H1 (cell line): ENCODE data around the gene OR2H1. TPM values are rescaled to one million over a fixed set of nuclear protein-coding genes. Genes with fewer than 3 reads are reported as not detected.

Experiments
- CTCF ChIA-PET: fragments of 300-600 bp; sonication (Branson Sonifier 250); formaldehyde crosslinking; loops from one replicate; lab custom pipeline; 2021; ENCODE audit not compliant: partially characterized antibody; lab: Charles Lee
- POLR2A ChIA-PET: fragments of 300-600 bp; sonication (Branson Sonifier 250); formaldehyde crosslinking; loops from one replicate; lab custom pipeline; 2021; ENCODE audit warnings: inconsistent platforms; ENCODE audit not compliant: partially characterized antibody; lab: Charles Lee
- DNase-seq, 2 experiments: peaks; one replicate each; pipeline versions ENCODE4 v3.0.0 to v3.0.0-alpha.2; 2010 to 2022; ENCODE audit warnings: low spot score in 2 of 2, low read depth in 1 of 2, mixed read lengths in 1 of 2
- FAIRE-seq: peaks from 2 replicates; lab custom pipeline; 2011; peaks lifted over from hg19 to GRCh38; lab: Jason Lieb, UNC
- H2AFZ ChIP-seq: 2 replicates; pipeline ENCODE4 v1.8.1; 2012; ENCODE audit warnings: low read length, inconsistent platforms
- H2AK5ac ChIP-seq: 2 replicates; pipeline ENCODE4 v1.6.1; 2013; ENCODE audit warnings: low read depth, low read length
- H2BK120ac ChIP-seq: replicated peaks from 2 replicates; pipeline ENCODE3; 2013; ENCODE audit warnings: low read depth, low read length, inconsistent platforms
- H2BK12ac ChIP-seq: 2 replicates; pipeline ENCODE4 v1.6.1; 2013; ENCODE audit warnings: low read depth, low read length
- H2BK15ac ChIP-seq: 2 replicates; pipeline ENCODE4 v1.6.1; 2013; ENCODE audit warnings: low read length
- H2BK20ac ChIP-seq: 2 replicates; pipeline ENCODE4 v1.6.1; 2013; ENCODE audit warnings: low read length
- H2BK5ac ChIP-seq: 2 replicates; pipeline ENCODE4 v1.6.1; 2013; ENCODE audit warnings: low read depth, low read length
- H3K14ac ChIP-seq: 2 replicates; pipeline ENCODE4 v1.6.1; 2013; ENCODE audit warnings: inconsistent platforms; ENCODE audit not compliant: insufficient read length
- H3K18ac ChIP-seq: 2 replicates; pipeline ENCODE4 v1.6.1; 2013; ENCODE audit warnings: low read length; ENCODE audit errors: extremely low read depth
- H3K23ac ChIP-seq: 2 replicates; pipeline ENCODE4 v1.6.1; 2013; ENCODE audit warnings: inconsistent platforms; ENCODE audit not compliant: insufficient read length
- H3K23me2 ChIP-seq: 2 replicates; pipeline ENCODE4 v1.6.1; 2013; ENCODE audit warnings: low read depth, low read length
- H3K27ac ChIP-seq: 2 replicates; pipeline ENCODE4 v1.6.1; 2011; ENCODE audit warnings: low read depth, low read length, inconsistent platforms
- H3K27me3 ChIP-seq, 4 experiments: replicated peaks in 1 of 4; 1 replicate in 1 of 4; 2 replicates in 3 of 4; pipeline versions ENCODE4 v1.6.1 to v1.8.1; 2011 to 2013; ENCODE audit warnings: low read length in 3 of 4, mild to moderate bottlenecking in 3 of 4, inconsistent platforms in 2 of 4, mixed read lengths in 2 of 4, moderate library complexity in 1 of 4; ENCODE audit not compliant: control insufficient read depth in 3 of 4, insufficient read depth in 3 of 4; ENCODE audit errors: extremely low read depth in 1 of 4
- H3K36me3 ChIP-seq, 4 experiments: 2 replicates each; pipeline versions ENCODE4 v1.6.1 to v1.8.1; 2011 to 2013; ENCODE audit warnings: mild to moderate bottlenecking in 4 of 4, low read length in 3 of 4, moderate library complexity in 2 of 4, control low read depth in 1 of 4, inconsistent platforms in 1 of 4; ENCODE audit not compliant: insufficient read depth in 4 of 4, control insufficient read depth in 2 of 4
- H3K4ac ChIP-seq: replicated peaks from 2 replicates; pipeline ENCODE3; 2013; ENCODE audit warnings: low read length, low read depth, mixed read lengths, inconsistent platforms; ENCODE audit not compliant: insufficient read length
- H3K4me1 ChIP-seq, 4 experiments: replicated peaks in 1 of 4; 1 replicate in 1 of 4; 2 replicates in 3 of 4; pipeline versions ENCODE4 v1.6.1 to v1.8.1; 2011 to 2013; ENCODE audit warnings: low read length in 3 of 4, inconsistent platforms in 2 of 4, mixed read lengths in 1 of 4; ENCODE audit not compliant: insufficient read depth in 4 of 4, control insufficient read depth in 3 of 4
- H3K4me2 ChIP-seq, 2 experiments: 2 replicates each; pipeline versions ENCODE4 v1.6.1 to v1.8.1; 2011 to 2013; ENCODE audit warnings: low read depth in 2 of 2, low read length in 2 of 2, control low read depth in 1 of 2, inconsistent platforms in 1 of 2, mild to moderate bottlenecking in 1 of 2; ENCODE audit not compliant: insufficient read depth in 1 of 2
- H3K4me3 ChIP-seq, 4 experiments: fragments of 200-600, 300-600 bp in 1 of 4; sonication (generic), shearing (Covaris generic), sonication (Bioruptor Twin) in 1 of 4; 2 replicates each; pipeline versions ENCODE4 v1.5.1 to v1.8.1; 2011 to 2016; ENCODE audit warnings: low read length in 4 of 4, low read depth in 3 of 4, control low read depth in 2 of 4, inconsistent platforms in 2 of 4, mild to moderate bottlenecking in 2 of 4, mixed read lengths in 1 of 4, moderate library complexity in 1 of 4; ENCODE audit not compliant: insufficient read depth in 2 of 4; ENCODE audit errors: extremely low read depth in 1 of 4
- H3K56ac ChIP-seq: replicated peaks from 2 replicates; pipeline ENCODE3; 2013; ENCODE audit warnings: low read depth, mild to moderate bottlenecking, mixed read lengths, low read length, inconsistent platforms; ENCODE audit not compliant: insufficient read length
- H3K79me1 ChIP-seq: 2 replicates; pipeline ENCODE4 v1.6.1; 2013; ENCODE audit warnings: low read depth, low read length, control low read depth
- H3K79me2 ChIP-seq, 2 experiments: 2 replicates each; pipeline versions ENCODE4 v1.6.1 to v1.8.1; 2012 to 2013; ENCODE audit warnings: low read length in 2 of 2, mild to moderate bottlenecking in 2 of 2, inconsistent platforms in 1 of 2; ENCODE audit not compliant: insufficient read depth in 2 of 2, control insufficient read depth in 1 of 2
- H3K9ac ChIP-seq, 4 experiments: replicated peaks in 1 of 4; 1 replicate in 1 of 4; 2 replicates in 3 of 4; pipeline versions ENCODE4 v1.6.1 to v1.8.1; 2011 to 2013; ENCODE audit warnings: low read depth in 3 of 4, low read length in 3 of 4, control low read depth in 2 of 4, mild to moderate bottlenecking in 2 of 4, moderate library complexity in 2 of 4, inconsistent platforms in 1 of 4; ENCODE audit errors: extremely low read depth in 1 of 4
- H3K9me3 ChIP-seq, 2 experiments: 2 replicates each; pipeline versions ENCODE4 v1.6.1 to v1.8.1; 2012 to 2013; ENCODE audit warnings: mild to moderate bottlenecking in 2 of 2, moderate library complexity in 2 of 2, control low read depth in 1 of 2, inconsistent platforms in 1 of 2, low read depth in 1 of 2, low read length in 1 of 2, mixed read lengths in 1 of 2; ENCODE audit not compliant: insufficient read depth in 2 of 2
- H4K20me1 ChIP-seq, 2 experiments: replicated peaks in 1 of 2; 2 replicates each; pipeline versions ENCODE3 to v1.8.1; 2011 to 2013; ENCODE audit warnings: inconsistent platforms in 2 of 2, low read length in 2 of 2, mild to moderate bottlenecking in 1 of 2; ENCODE audit not compliant: insufficient read depth in 2 of 2, control insufficient read depth in 1 of 2
- H4K5ac ChIP-seq: 2 replicates; pipeline ENCODE4 v1.6.1; 2013; ENCODE audit warnings: low read length, low read depth, mixed read lengths, inconsistent platforms; ENCODE audit not compliant: insufficient read length
- H4K8ac ChIP-seq: 2 replicates; pipeline ENCODE4 v1.8.0; 2013; ENCODE audit warnings: mild to moderate bottlenecking, moderate library complexity, low read length, inconsistent platforms; ENCODE audit not compliant: insufficient read depth; ENCODE audit errors: extremely low read depth
- H4K91ac ChIP-seq: replicated peaks from 2 replicates; pipeline ENCODE3; 2013; ENCODE audit warnings: low read length, mixed read lengths, inconsistent platforms; ENCODE audit not compliant: insufficient read length
- BRCA1 ChIP-seq: IDR thresholded peaks from 2 replicates; pipeline ENCODE4 v1.6.1; 2012; ENCODE audit warnings: low read depth, low read length, improper control_type of control experiment
- CHD1 ChIP-seq: IDR thresholded peaks from 2 replicates; pipeline ENCODE4 v1.6.1; 2012; ENCODE audit warnings: low read depth, low read length, improper control_type of control experiment
- SIN3A ChIP-seq, 2 experiments: IDR thresholded peaks in 1 of 2; conservative IDR thresholded peaks in 1 of 2; 2 replicates each; pipeline ENCODE4 v1.6.1; 2011 to 2012; ENCODE audit warnings: low read length in 2 of 2, improper control_type of control experiment in 1 of 2, low read depth in 1 of 2, mild to moderate bottlenecking in 1 of 2
- SUZ12 ChIP-seq: fragments of 200-600 bp; sonication (generic); IDR thresholded peaks from 2 replicates; pipeline ENCODE4 v1.6.1; 2012; ENCODE audit warnings: mild to moderate bottlenecking, inconsistent platforms, low read length, moderate library complexity, mixed read lengths
- TBP ChIP-seq: IDR thresholded peaks from 2 replicates; pipeline ENCODE4 v1.6.1; 2011; ENCODE audit warnings: low read depth, low read length, improper control_type of control experiment
- WGBS, 2 experiments: shearing (Covaris generic) in 1 of 2; methylation state at CpG; one replicate each; pipeline versions ENCODE4 v1.1.6 to v1.1.7; 2013 to 2015; ENCODE audit warnings: low lambda C conversion rate in 2 of 2, mixed read lengths in 2 of 2, inconsistent platforms in 1 of 2, low coverage in 1 of 2, missing lambda C conversion rate in 1 of 2; ENCODE audit not compliant: insufficient replicate concordance in 2 of 2, insufficient coverage in 1 of 2, insufficient read length in 1 of 2; ENCODE audit errors: extremely low coverage in 1 of 2, missing lambda C conversion rate in 1 of 2; 5-methylcytosine and 5-hydroxymethylcytosine counted together
- polyA plus RNA-seq, 7 experiments: library from polyadenylated mRNA; depleted of rRNA in 3 of 7; stranded (reverse) in 5 of 7; unstranded in 2 of 7; fragments of >200 nt in 5 of 7; fragments of 200-250 nt in 2 of 7; gene quantifications; 1 replicate in 5 of 7; 2 replicates in 1 of 7; 4 replicates in 1 of 7; pipeline versions ENCODE4 v1.2.1 to v1.2.3, GENCODE V29; 2011 to 2013; ENCODE audit warnings: missing spikeins in 2 of 7, mixed read lengths in 2 of 7
- total RNA-seq: library from RNA; stranded (reverse); fragmentation: NEBNext Ultra II Directional; extraction: Animal tissue kit (Norgen Biotek cat#: 25700); gene quantifications from 2 replicates; pipeline ENCODE4 v1.2.1, GENCODE V29; 2021
- TF ChIP-seq, protein P1 (sequence below): IDR thresholded peaks from 2 replicates; pipeline ENCODE4 v1.6.1; 2012; ENCODE audit warnings: inconsistent platforms

Gene OR2H1
- total and polyA plus RNA-seq, 2 of the 8 experiments (the other 6 are each of a cell fraction or from before 2014, with no cell fraction given), result not detected

DNA sequence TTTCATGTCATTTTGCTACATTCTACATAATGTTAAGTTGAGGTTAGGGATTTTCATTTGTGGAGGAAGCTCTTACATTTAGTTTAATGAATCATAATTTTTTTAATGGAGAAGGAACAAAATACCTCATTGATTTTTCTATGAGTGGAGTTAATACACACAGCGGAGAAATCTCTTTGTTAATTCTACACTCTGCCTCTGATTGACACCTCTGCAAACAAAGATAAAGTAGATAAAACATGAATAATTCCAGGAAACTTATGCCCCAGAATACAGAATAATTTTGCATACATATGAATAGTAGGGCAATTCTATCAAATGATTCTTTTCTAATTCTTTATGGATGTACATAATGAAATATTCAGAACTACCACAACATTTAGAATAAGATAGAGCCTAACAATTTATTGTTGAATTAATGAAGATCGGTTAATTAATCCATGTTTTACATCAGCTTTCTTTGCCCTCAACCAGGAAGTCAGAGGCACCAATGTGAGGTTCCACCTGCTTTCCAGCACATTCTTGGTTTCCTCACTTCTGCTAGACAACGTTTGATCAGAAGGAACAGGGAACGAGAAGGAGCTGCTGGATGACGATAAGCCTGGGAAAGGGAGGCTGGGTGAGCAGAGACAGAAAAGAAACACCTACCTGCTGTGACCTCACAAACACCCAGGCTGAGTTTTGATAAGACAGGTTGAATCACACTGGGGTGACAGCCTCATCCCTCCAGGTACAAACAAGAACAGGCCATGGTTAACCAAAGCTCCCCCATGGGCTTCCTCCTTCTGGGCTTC, 4.3 kb downstream of the OR2H1 start:
- Histone ChIP-seq H3K56ac (no peak overlapping the region), H4K8ac (no peak overlapping the region), H3K4me3 (no peak overlapping the region), H2BK20ac (no peak overlapping the region), H2BK12ac (no peak overlapping the region), H4K5ac (no peak overlapping the region), H3K4me2 (no peak overlapping the region), H3K4ac (no peak overlapping the region), H3K18ac (no peak overlapping the region), H3K27me3 (no peaks in the 10 kb centered on the region; a peak in 1 of 7 replicates), H3K4me1 (no peaks in the 10 kb centered on the region; a peak in 1 of 7 replicates), H2AK5ac (no peak overlapping the region), H3K23me2 (no peaks in the 10 kb centered on the region), H3K27ac (no peak overlapping the region), H3K79me2 (no peaks in the 10 kb centered on the region), H3K23ac (no peak overlapping the region), H2BK15ac (no peak overlapping the region), H2BK5ac (no peak overlapping the region), H3K9ac (no peak overlapping the region), H3K14ac (no peak overlapping the region), H2AFZ (no peak overlapping the region), H3K9me3 (no peaks in the 10 kb centered on the region), H4K20me1 (no peaks in the 10 kb centered on the region), H3K36me3 (no peaks in the 10 kb centered on the region), H2BK120ac (no peak overlapping the region), H3K79me1 (no peaks in the 10 kb centered on the region), H4K91ac (no peak overlapping the region)
- CTCF ChIA-PET, result interaction anchor here (0.6 to 1.8 kb wide), 2 partner anchors 7 to 16 kb away, joined by 4 to 6 read pairs; no protein-coding TSS in a partner anchor
- no peak for FAIRE-seq
- WGBS, 2 experiments, result 78% methylated on average over 5 of the region's 5 CpGs; no CpG with 5 or more reads in 1 of the 2 experiments
- no peak for DNase-seq
- POLR2A ChIA-PET, result no interaction called here
- TF ChIP-seq CHD1, result no peak
- TF ChIP-seq, protein P1, sequence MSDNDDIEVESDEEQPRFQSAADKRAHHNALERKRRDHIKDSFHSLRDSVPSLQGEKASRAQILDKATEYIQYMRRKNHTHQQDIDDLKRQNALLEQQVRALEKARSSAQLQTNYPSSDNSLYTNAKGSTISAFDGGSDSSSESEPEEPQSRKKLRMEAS, result no peak
- no peak for TF ChIP-seq BRCA1
- TF ChIP-seq SUZ12, result no peak
- no peak for TF ChIP-seq TBP
- TF ChIP-seq SIN3A (conservative IDR thresholded peaks at IDR 0.05 in 1 of 2, IDR thresholded peaks at IDR 0.05 in 1 of 2; ENCODE audit: low read depth in 1 of 2, low read length in 2 of 2), result no peak
